HG02759 (cell line): Measurements from ENCODE around the gene PARP12.

Experiments used
- ATAC-seq: cut with Tn5 transposase; IDR thresholded peaks from one replicate; pipeline ENCODE4 v1.9.1; 2021; ENCODE audit warnings: mild to moderate bottlenecking, moderate library complexity; ENCODE audit not compliant: unreplicated experiment

PARP12 gene

DNA sequence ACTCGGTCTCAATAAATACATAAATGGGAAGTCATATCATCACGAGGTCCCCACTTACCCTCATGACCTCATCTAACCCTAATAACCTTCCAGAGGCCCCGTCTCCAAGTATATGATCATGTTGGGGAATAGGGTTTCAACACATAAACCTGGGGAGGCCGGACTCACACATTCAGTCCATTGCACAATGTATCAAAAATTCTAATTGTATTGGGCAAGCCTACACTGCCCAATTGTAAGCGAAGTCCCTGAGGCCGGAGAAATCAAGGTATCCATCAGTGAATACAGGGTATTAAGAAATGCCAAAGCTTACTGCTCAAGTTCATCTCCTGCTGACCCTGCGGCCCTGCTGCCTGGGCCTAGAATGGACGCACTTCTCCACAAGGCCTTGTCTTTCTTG is 69.6 kb downstream of the PARP12 start:
- no peak for ATAC-seq

DNA sequence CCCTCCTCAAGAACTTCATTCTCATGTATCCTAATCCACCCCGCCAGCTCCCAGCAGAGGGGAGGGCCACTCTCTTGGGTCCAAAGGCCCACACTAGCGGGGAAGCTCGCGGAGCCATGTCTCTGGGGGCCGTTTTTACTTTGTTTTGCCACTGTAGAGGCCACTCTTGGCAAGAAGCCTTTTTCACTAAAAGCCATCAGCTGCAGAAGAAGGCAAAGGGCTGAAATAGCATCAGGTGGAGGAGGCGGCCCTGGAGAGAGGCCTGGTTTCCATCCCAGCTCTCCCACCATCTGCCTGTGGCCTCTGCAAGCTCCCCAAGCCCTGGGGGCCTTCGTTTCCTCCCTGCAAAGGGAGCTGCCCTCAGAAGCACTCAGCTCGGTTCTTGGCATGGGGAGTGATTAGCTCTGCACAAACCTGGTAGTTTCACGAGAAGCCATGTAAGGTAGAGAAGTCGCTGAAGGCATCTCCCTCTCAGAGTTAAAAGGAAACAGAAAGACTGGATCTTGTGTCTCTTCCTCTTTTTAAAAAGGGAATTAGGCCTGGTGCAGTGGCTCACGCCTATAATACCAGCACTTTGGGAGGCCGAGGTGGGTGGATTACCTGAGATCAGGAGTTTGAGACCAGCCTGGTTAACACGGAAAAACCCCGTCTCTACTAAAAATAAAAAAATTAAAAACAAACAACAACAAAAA is 70.3 kb downstream of the PARP12 start:
- ATAC-seq: no peak

DNA sequence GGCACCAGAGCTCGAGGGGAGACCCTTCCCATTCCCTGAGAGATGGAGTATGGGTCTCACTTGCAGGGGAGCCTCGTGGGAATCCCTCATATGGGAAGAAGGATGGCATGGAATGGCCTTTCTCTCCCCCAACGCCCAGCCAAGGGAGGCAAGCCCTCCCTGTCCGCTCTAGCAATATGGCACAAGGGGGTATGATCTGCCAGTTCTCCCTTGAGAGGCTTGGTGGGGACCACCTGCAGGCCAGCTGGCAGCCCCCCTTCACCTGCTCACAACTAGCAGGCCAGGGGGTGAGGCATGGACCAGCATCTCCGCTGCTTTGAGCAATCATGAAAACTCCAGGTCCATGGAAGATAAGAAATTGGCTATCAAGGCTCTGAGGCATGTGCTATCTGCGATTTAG is 70.8 kb downstream of the PARP12 start:
- no peak for ATAC-seq

DNA sequence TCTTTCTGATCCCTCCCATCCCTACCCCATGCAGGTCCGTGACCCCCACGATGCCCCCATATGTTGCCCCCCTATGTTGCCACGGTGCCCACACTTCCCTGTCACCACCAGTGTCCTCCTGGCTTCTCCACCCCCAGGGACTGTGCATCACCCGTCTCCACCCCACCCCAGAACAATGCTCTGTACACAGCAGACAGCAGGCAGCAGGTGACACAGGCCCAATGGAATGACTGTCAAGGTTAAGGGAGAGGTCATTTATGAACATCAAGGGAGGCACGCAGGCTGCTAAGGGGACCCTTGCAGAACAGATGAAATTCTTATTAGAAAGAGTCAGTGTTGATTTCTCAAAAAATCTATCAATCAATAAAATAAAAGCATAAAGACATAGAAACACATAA is 71.5 kb downstream of the PARP12 start:
- no peak for ATAC-seq

DNA sequence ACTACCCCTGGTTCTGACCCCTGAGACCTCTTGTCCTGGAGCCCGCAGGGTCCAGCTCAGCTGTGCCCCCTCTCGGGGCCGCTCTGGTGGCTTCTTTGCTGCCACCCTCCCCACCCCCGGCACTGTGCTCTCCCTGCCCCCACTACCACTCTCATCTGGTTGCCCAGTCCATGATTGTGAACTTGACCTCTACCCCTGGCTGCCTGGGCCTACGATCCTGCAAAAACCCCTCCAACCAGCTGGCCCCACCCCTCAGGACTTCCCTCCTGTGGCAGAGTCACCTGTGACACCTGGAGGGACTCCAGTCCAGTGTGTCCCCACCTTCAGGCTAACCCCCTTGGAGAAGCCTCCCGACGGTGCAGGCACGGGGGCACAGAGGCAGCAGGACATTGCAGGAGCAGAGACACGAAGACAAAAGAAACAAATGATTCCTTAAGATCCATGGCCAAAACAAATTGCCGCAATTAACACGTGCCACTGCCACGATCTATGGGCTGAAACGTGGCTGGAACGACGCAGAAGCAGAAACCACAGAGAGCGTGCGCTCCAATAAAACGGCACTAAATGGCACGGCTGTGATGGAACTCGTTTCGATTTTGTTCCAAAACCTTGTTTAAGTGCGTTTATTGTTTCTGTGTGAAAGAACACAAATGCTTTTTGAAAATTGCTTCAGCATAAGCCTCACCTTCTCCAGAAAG is 72.0 kb downstream of the PARP12 start:
- ATAC-seq: no peak

DNA sequence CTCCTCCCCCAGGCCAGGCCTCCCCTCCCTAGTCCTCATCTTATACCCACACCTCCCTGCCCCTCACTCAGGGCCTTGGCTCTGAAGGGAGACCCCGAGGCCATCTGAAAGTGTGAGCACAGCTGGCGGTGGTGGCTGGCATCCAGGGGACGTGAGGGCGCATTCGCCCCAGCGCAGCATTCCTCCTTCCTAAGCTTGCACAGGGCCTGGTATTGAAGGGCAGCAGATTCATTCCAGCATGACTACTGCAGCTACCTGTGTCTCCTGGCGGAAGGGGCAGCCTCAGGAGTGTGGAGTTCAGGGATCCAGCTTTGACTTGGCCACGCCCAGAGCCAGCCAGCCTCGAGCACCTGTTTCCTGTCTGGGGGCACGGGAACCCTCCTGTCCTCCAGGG is 72.6 kb downstream of the PARP12 start:
- ATAC-seq: no peak

DNA sequence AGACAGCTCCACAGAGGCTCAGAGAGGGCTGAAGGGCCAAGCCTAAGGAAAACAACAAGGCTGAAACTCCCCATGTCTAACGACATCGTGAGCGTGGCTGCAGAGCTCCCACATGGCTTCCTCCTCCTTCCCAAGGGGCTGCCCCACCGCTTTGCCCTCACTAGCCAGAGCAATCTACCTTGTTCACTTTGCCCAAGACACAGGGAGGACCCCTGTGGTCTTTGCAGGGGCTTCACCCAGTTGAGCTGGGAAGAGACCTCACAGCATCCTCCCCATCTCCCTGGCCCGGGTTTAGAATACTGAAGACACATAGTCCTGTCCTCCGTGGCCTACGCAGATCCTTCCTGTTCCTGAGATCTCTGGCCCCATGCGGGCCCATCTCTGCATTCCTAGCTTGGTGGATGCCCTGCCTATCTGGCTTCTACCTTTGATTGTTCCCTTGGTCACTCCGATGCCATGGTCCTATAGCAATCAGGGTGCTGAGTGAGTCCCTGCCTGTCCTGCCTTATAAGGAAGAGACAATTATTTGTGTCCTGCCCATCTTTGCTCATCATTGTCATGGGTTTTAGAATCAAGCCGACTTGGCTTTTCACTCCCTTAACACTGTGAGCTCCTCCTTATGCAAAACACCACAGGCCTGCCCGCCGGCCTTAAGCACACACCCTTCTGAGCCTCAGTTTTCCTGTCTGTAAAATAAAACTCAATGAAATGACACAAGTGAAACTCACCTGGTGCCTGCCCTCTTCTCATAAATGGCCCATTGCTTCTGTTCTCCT is 73.2 kb downstream of the PARP12 start:
- ATAC-seq: no peak

DNA sequence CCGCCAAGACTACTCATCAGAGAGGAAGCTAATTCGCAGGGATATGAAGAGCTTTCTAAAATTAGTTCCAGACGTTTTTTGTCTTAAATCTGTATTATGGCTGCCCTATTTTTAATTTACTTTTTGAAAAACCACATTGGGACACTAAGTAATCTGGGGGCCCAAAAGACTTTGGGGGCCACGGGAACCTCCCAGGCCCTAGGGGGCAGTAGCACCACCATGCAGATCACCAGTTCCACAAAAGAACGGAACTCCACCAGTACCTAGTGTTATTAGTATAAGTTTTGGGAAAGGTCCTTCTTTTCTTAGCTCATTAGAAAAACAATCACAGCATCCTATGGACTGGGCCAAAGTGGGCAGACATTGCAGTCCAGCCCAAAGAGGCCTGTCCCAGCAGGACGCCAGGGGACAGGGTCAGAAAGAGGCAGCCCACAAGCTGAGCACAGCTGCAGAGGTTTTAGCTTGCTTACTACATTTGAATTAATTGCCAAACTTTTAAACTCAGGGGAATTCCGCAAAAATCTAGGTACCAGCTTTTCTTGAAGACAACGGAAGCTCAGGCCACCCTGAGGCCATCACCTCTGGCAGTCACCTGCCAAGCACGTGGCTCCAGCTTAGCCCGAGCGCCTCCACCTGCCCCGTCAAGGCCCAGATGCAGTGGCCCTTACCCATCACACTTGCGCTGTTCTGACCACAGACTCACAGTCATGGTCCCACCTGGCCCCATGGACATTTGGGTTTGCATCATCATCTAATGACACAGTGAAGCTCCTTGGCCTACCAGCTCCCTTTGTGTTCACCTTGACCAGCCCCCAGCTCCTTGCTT is 74.8 kb downstream of the PARP12 start:
- ATAC-seq: no peak

DNA sequence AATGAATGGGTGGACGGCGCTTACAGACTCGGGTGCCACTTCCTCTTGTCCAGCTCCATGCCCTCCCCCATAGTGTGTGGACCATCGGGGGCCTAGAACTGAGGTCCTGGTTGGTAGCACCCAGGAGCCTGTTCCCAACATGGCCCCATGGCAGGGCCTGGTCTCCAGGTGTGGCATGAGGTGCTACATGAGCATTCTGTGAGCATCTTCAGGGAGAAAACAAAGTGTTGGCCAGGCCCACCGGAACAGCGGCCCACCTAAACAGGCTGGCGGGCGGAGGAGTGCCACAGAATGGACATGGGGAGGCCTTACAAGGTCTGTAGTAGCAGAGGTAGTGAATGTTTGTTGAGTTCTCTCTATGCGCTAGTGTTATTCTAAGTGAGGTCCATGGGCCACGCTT is 76.9 kb downstream of the PARP12 start:
- no peak for ATAC-seq

DNA sequence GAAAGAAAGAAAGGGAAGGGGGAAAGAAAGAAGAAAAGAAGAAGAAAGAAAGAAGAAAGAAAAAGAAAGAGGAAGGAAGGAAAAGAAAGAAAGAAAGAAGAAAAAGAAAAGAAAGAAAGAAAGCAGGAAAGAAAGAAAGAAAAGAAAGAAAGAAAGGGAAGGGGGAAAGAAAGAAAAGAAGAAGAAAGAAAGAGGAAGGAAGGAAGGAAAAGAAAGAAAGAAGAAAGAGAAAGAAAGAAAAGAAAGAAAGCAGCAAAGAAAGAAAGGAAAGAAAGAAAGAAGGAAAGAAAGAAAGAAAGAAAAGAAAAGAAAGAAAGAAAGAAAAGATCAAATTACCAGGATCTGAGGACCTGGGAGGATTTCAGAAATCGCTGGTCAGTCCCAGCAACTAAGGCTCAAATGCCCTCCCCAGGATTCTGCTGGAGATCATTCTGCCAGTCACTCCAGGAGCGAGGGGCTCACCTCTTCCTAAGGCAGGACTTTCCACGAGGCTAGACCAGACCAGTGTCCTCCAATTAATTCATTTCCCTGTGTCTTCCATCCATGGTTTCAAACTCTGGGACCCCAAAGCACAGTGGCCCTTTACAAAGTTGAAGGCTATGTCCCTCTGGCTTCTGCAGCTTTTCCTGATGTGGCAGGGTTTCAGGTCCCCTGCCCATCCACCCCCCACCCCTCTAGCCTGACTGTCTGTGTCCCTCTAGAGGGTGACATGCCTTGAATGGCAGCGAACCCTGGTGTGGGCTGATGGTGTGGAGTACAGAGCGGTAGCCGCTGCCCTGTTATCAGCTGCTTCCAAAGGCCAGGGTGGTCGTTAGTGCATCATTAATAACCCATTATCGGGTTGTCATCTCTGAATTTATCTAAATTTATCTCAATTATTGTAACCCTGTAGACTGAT is 77.9 kb downstream of the PARP12 start:
- ATAC-seq: no peak

DNA sequence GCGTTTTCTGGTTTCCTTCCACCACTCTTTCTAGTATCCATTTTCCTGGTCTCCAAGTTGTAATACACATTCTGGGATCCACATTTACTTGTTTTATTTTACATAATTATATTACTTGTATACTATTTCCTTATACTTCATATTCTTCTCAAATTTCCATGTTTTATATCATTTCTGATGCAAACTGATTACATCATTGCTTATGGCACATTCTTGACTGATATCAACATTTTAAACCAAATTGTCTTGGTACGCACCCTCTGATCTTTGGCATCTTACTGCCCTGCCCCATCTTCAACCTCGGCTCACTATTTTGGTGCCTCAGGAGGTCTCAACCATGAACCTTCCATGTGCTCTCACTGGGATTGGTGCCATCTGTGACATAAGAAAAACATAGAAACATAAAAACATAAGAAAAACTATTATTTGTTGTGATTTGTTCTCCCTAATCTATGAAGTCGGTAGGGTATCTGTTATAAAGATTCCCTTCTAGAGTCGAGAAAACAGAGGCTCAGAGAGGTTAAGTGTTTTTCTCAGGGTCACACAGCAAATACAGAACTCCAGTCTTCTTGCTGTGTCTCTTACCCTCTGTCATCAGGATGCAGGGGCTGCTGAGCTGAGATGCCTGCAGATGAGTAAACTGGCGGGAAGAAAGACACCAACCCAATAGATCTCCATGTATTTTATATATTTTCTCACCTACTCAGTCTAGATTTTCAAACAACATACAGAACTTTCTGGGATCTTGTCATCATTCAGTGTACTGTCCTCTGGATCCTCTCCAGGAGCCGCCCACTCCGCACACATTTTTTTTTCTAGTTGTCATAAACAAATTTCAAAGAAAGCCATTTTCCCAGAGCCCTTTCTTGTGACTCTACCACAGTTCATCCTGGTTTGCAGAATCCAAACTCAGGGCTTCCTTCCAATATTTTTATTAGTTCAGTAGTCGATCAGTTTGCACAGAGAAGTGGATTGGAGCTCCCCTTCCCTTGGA is 79.5 kb downstream of the PARP12 start:
- no peak for ATAC-seq

DNA sequence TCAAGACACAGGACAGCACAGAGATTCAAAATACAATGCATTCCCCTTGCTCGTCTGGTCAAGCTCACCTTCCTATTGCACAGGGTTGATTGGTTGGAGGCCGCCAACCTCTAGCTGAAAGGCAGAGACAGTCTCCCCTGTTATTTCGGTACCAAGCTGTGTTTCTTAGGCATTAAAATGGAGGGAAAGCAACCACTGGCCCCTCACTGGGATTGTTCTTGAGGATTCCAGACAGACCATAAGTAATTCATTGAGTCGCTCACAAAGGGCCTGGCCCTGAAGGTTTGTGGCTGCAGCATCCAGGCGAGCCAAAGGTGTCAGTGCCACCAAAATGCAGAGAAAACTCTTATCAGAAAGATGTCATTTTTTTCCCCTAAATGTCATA is 81.2 kb downstream of the PARP12 start:
- ATAC-seq: no peak

DNA sequence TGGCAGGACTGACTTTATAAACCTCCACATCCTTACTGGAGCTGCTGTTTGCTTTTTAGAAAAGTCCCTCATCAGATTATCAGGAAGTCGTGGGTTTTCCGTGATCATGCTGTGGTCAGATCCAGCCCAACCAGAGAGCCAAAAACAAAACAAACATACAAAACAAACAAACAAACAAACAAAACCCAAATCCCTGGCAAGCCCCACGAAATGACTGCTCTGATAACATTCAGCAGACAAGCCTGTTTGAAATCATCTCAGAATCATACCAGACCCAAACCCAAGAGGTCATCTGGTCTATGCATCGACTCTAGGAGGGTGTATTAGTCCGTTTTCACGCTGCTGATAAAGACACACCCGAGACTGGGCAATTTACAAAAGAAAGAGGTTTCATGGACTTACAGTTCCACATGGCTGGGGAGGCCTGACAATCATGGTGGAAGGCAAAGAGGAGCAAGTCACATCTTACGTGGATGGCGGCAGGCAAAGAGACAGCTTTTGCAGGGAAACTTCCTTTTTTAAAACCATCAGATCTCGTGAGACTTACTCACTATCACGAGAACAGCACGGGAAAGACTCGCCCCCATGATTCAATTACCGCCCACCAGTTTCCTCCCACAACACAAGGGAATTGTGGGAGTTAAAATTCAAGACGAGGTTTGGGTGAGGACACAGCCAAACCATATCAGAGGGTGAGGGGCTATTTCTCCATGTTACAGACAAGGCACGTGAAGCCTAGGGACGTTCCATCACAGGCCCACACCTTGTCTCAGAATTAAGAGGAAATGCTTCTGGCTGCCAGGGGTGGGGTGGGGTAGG is 85.7 kb downstream of the PARP12 start:
- ATAC-seq: no peak

DNA sequence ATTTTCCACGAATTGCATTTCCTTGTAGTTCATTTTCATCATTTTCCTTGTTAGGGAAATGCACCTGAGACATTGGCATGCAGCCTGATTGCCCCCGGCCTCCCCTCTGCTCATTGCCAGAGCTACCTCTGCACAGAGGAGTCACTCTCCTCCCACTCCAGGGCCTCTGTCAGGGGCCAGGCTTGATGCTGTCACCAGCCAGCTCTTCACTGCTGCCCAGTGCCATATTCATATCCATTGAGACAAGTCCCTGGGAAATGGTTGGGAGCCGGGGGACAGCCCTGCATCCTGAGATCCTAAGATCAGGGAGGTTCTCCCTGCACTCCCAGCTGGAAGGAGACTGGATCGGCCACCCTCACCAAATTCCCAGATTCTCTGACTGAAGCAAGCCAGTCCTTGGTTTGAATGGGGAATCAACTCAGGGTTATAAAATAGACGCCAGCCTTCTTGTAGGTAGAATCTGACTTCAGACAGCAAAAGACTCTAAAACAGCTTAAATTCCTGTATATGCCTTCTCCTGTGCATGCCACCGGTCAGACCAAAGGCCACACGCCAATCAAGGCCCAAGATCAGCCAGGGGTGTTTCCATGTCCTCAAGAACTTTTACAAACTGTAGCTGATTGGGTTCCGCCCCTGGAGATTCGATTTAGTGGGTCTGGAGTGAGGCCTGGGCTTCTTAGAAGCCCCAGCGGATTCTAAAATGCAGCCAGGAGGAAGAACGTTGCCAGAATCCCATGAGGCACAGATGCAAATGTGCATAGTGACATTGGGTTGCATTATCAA is 86.5 kb downstream of the PARP12 start:
- ATAC-seq: no peak

DNA sequence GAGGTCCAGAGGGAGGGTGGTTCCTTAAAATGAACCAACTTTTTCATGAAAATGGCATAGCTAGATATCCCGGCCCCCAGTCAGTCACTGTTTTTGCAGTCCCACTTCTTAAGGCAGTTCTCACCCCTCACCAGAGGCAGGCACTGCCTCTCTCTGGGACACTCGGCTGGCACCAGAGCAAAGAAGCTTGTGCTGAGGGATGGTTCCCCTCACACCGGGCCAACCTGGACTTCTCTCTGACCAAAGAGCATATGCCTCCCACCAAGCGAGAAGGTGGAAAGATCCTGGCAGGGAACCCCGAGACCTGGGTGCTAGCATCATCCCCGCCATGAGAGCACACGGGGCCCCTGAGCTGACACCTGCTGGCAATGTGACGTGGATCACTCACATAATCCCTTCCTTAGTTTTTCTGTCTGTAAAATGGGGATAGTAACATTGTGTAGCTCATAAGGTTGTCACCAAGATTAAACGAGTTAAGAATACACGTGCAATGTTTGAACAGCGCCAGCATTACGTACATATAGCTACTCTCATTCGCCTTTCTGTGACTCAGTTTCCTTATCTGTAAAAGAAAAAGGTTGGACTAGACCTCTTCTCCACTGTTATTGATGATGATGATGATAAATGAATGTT is 88.5 kb downstream of the PARP12 start:
- ATAC-seq: no peak
